ENCODE measurements around the gene UAP1L1.

- no peak for TF ChIP-seq ZNF274 (IDR thresholded peaks at IDR 0.05; ENCODE audit: low read depth, low read length)
- TF ChIP-seq YY1 (IDR thresholded peaks at IDR 0.05; ENCODE audit: insufficient read depth, insufficient read length) = no peak
- TF ChIP-seq SUZ12 (IDR thresholded peaks at IDR 0.05; ENCODE audit: extremely low read depth, insufficient read depth, insufficient read length) = no peak
Observed at GRCh38 chr9:137055385-137056364, 21.6 kb upstream of the UAP1L1 start.

Measured in NT2/D1 (cell line).